ENCODE results near the gene SLC9C1.
A peak's percentile ranks its signal among the peaks of the same experiment; 100 is the strongest.

The SLC9C1 gene

DNA sequence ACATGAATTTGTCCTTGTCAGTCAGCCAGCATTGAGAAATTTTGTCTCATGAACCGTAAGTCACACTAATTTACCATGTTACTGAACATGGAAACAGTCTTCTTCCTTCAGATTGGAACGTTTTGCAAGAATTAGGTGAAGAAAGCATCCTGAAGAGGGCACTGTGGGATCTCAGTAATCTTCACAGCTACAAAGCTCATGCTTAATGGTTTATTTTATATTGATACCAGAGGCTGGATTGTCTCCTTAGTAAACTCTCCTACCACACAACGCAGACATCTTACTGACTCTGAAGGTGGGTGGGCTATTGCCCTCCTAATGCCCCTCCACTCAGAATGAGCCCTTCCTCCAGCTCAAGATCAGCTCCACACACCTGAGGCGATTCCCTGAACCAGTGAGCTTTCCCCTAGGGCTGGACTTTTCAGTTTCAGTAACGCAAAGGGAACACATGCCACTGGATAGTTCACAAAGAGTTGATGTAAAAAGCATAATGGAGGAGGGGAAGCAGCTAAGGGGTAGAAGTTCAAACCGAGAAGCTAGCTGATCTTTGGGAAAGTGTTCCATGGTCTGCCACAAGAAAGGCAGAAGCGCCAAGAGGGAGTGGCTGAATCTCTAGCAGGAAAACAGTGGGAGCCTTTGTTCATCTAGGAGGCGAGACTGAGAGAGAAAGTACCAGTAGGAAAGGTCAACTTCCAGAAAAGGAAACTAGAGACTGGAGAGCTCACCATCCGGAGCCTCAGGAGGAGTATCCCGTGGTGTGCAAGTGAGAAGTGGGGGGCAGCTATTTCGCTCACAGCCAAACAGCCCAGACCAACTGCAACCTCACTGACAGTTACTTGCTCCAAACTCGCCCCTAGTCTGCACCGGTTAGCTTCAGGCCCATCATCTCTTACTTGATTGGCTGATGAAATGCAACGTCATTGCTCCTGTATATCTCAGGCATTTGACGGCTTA, at the start of gene SLC9C1:
Gene SLC9C1 (minus strand): TSS at position 849 of the 954 bp plus-strand sequence. CDS start 7,425 bp downstream, outside the sequence.
- DNase-seq (ENCODE audit: insufficient read length, low spot score) (peak; percentile 21), FAIRE-seq (peak; percentile 85)
- TF ChIP-seq, protein P1, sequence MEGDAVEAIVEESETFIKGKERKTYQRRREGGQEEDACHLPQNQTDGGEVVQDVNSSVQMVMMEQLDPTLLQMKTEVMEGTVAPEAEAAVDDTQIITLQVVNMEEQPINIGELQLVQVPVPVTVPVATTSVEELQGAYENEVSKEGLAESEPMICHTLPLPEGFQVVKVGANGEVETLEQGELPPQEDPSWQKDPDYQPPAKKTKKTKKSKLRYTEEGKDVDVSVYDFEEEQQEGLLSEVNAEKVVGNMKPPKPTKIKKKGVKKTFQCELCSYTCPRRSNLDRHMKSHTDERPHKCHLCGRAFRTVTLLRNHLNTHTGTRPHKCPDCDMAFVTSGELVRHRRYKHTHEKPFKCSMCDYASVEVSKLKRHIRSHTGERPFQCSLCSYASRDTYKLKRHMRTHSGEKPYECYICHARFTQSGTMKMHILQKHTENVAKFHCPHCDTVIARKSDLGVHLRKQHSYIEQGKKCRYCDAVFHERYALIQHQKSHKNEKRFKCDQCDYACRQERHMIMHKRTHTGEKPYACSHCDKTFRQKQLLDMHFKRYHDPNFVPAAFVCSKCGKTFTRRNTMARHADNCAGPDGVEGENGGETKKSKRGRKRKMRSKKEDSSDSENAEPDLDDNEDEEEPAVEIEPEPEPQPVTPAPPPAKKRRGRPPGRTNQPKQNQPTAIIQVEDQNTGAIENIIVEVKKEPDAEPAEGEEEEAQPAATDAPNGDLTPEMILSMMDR (IDR thresholded peaks at IDR 0.05; ENCODE audit: insufficient read depth, missing control alignments), result peak; percentile 73

DNA sequence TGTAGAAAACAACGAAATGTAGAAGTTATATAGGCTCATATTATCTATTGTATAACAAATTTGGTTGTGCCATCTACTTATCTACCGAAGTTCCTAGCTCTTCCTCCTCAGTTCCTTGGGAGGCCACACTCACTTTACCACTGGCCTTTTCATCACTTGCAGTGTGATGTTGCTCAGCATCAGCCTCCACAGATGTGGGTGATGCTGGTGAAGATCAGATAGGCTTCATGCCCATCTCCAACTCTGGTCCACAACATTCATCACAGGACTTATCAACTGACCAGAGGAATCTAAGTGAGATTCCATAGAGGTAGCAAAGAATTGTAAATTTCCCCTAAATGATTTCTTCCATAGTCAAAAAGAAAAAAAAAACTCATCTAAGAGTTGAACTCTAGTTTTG, 47.4 kb upstream of the SLC9C1 start:
- TF ChIP-seq, protein P1 (IDR thresholded peaks at IDR 0.05; ENCODE audit: insufficient read depth, missing control alignments), result no peak
- FAIRE-seq, result no peak
- DNase-seq (ENCODE audit: insufficient read length, low spot score), result no peak

DNA sequence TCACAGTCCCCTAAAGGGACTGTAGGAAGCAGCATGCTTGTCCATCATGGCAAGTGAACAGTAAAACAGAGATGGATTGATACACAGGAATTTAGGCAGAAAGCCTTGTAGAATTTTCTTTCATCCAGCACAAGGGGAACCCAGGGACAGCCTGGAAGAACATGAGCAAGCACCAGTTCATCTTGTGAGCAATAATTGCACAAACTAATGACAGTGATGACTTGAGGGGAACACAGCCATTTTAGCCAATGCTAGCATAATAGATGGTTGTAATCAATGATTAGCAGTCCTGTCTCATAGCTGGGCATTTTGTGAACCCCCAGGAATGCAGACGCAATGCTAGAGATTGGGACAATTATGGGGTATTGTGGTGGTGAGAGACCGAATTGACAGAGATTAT, 45.6 kb upstream of the SLC9C1 start:
- no peak for FAIRE-seq
- TF ChIP-seq, protein P1 (IDR thresholded peaks at IDR 0.05; ENCODE audit: insufficient read depth, missing control alignments), result no peak
- no peak for DNase-seq (ENCODE audit: insufficient read length, low spot score)

DNA sequence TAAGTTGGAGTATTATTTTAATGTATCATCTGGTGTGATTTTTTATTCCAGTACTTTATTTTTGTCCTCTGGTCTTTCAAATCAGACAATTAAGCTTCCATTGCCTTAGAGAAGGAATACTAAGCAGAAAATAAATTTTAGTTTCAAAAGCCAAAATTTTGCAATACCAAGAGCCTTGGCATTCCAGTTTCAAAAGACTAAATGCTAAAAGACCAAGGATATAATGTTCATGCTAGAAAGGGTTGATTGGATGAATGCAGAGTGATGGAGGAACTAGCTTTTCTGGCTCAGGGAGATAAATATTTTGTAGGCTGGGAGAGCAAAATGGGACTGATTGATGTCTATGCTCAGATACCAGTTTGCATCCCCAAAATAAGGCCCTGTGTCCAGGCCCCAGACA, 45.1 kb upstream of the SLC9C1 start:
- DNase-seq (ENCODE audit: insufficient read length, low spot score), result no peak
- TF ChIP-seq, protein P1 (IDR thresholded peaks at IDR 0.05; ENCODE audit: insufficient read depth, missing control alignments), result no peak
- FAIRE-seq, result no peak

DNA sequence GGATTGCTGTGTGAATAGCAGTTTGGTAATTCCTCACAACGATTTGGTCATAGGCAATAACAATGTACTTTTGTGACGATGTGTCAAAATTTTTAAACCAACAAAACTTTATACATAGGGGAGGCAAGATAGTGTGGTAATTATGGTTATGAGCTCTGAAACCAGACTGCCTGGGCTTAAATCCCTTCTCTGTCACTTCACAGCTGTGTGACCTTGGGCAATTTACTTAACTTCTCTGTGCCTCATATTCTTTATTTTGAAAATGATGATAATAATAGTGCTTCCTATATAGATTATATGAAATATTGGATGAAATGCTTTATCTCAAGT, 44.7 kb upstream of the SLC9C1 start:
- TF ChIP-seq, protein P1 (IDR thresholded peaks at IDR 0.05; ENCODE audit: insufficient read depth, missing control alignments), result no peak
- FAIRE-seq (no peak), DNase-seq (ENCODE audit: insufficient read length, low spot score) (no peak)

DNA sequence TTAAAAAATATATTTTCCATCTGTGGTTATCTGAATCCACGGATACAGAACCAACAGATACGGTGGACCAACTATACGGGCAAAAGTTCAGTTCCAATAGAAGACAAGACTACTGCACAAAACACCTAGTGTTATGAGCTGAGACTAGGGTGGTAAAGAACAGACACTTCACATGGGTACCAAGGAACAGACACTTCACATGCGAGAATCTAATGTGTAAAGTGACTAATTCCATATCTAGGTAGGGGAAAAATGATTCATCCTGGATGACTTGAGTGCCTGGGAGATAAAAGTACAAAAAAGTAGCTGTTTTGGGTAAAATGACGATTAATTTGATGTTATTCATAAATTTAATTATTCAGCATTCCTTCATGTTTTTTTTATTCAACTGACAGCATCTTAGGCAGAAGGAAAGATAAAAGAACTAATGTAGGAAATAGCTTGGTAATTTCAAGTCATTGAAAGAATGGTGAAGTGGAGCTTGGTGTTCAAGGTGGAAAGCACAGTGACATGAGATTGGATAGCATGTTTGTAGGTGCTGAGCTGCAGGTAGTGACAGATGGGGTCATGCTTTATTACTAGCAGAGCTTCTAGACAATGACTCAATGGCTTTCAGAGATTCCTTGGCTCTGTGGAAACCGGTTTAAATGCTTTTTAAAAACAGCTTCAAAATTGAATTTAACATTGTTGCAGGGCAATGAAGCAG, 44.2 kb upstream of the SLC9C1 start:
- DNase-seq (ENCODE audit: insufficient read length, low spot score) (no peak), FAIRE-seq (no peak)
- TF ChIP-seq, protein P1 (IDR thresholded peaks at IDR 0.05; ENCODE audit: insufficient read depth, missing control alignments), result no peak

DNA sequence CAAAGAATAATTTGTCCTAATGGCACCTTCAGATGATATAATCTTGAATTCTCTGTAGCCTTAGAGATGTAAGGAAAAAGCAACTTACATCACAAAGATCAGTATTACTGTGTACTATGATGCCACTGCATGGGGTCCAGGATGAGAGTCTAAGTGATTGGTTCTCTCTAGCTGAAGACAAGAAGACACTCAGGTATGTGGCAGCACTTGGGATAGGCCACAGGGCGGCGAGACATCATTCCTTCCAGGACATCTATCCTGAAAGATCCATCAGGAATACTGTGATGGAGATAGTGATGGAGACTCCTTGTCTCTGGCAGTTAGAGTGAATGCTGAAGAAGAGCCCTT, 41.4 kb upstream of the SLC9C1 start:
- DNase-seq (ENCODE audit: insufficient read length, low spot score), result no peak
- FAIRE-seq, result no peak
- TF ChIP-seq, protein P1 (IDR thresholded peaks at IDR 0.05; ENCODE audit: insufficient read depth, missing control alignments), result no peak
